B cell (primary cell): ENCODE results near the gene KIF20B.

ENCODE experiments used
- EZH2 ChIP-seq: IDR thresholded peaks from 2 replicates; pipeline ENCODE4 v1.6.1; 2012; ENCODE audit warnings: borderline replicate concordance, low read depth, mild to moderate bottlenecking, moderate library complexity, low read length; ENCODE audit not compliant: insufficient read depth, poor library complexity, severe bottlenecking
- TF ChIP-seq, protein P1 (sequence below): fragments of 200-600 bp; IDR thresholded peaks from one replicate; pipeline ENCODE4 v1.8.0; 2022; ENCODE audit warnings: antibody characterized with exemption, mild to moderate bottlenecking

DNA sequence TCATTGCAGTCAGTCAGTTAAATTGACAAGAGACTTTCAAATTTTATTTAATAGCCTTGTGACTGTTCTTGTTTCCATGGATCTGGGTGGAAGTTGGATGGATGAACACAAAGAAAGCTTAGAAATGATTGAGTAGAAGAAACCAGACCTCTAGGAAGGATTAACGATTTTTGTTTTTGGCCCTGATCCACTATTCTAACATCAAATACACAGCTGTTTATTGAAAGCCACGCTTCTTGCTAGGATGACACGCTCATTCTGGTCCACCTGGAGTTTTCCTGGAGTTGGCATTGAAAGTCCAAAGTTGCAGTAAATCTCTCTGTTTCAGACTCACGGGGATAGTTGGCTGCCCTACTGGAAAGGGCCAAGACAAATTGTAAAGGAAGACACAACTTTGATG lies 108.4 kb downstream of the KIF20B start:
- TF ChIP-seq, protein P1, sequence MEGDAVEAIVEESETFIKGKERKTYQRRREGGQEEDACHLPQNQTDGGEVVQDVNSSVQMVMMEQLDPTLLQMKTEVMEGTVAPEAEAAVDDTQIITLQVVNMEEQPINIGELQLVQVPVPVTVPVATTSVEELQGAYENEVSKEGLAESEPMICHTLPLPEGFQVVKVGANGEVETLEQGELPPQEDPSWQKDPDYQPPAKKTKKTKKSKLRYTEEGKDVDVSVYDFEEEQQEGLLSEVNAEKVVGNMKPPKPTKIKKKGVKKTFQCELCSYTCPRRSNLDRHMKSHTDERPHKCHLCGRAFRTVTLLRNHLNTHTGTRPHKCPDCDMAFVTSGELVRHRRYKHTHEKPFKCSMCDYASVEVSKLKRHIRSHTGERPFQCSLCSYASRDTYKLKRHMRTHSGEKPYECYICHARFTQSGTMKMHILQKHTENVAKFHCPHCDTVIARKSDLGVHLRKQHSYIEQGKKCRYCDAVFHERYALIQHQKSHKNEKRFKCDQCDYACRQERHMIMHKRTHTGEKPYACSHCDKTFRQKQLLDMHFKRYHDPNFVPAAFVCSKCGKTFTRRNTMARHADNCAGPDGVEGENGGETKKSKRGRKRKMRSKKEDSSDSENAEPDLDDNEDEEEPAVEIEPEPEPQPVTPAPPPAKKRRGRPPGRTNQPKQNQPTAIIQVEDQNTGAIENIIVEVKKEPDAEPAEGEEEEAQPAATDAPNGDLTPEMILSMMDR: no peak
- no peak for TF ChIP-seq EZH2
